GM21528 (cell line): Measurements from ENCODE around the gene CCDC149.

Experiments used
- ATAC-seq: cut with Tn5 transposase; IDR thresholded peaks from one replicate; pipeline ENCODE4 v1.9.1; 2021; ENCODE audit warnings: mild to moderate bottlenecking, moderate library complexity; ENCODE audit not compliant: unreplicated experiment, low FRiP score

Gene CCDC149

GRCh38 chr4:24845902-24846301 lies 66.9 kb downstream of the CCDC149 start:
- no peak for ATAC-seq

- ATAC-seq, result no peak
Observed at GRCh38 chr4:24845132-24845531, 67.7 kb downstream of the CCDC149 start.

- no peak for ATAC-seq
Observed at GRCh38 chr4:24843096-24843495, 69.7 kb downstream of the CCDC149 start.

- no peak for ATAC-seq
Observed at GRCh38 chr4:24842356-24842755, 70.5 kb downstream of the CCDC149 start.

- ATAC-seq, result no peak
Observed at GRCh38 chr4:24840826-24841543, 71.9 kb downstream of the CCDC149 start.

GRCh38 chr4:24840362-24840761 lies 72.5 kb downstream of the CCDC149 start:
- ATAC-seq, result no peak

- ATAC-seq, result no peak
Observed at GRCh38 chr4:24837781-24838180, 75.1 kb downstream of the CCDC149 start.

GRCh38 chr4:24837336-24837735 lies 75.5 kb downstream of the CCDC149 start:
- no peak for ATAC-seq

- no peak for ATAC-seq
Observed at GRCh38 chr4:24836661-24837242, 76.1 kb downstream of the CCDC149 start.

- ATAC-seq, result no peak
Observed at GRCh38 chr4:24835696-24836095, 77.1 kb downstream of the CCDC149 start.

GRCh38 chr4:24831637-24832036 lies 81.2 kb downstream of the CCDC149 start:
- ATAC-seq, result no peak

GRCh38 chr4:24824720-24825119 lies 88.1 kb downstream of the CCDC149 start:
- ATAC-seq, result no peak

GRCh38 chr4:24820541-24820940 lies 92.3 kb downstream of the CCDC149 start:
- no peak for ATAC-seq

- ATAC-seq, result no peak
Observed at GRCh38 chr4:24816797-24817196, 96.0 kb downstream of the CCDC149 start.

GRCh38 chr4:24813732-24814131 lies 99.1 kb downstream of the CCDC149 start:
- ATAC-seq, result no peak

GRCh38 chr4:24810871-24811631 lies 101.8 kb downstream of the CCDC149 start:
- ATAC-seq, result no peak

GRCh38 chr4:24809815-24810405 lies 102.9 kb downstream of the CCDC149 start:
- ATAC-seq, result no peak

- ATAC-seq, result no peak
Observed at GRCh38 chr4:24809376-24809775, 103.5 kb downstream of the CCDC149 start.

- no peak for ATAC-seq
Observed at GRCh38 chr4:24808955-24809354, 103.9 kb downstream of the CCDC149 start.

GRCh38 chr4:24808261-24808660 lies 104.6 kb downstream of the CCDC149 start:
- ATAC-seq, result no peak

- ATAC-seq, result no peak
Observed at GRCh38 chr4:24807611-24808010, 105.2 kb downstream of the CCDC149 start.
